ENCODE measurements around the gene UIMC1. TPM values are rescaled to one million over a fixed set of nuclear protein-coding genes. Genes with fewer than 3 reads are reported as not detected.

The UIMC1 gene
- total and polyA plus RNA-seq, 2 donors from 2014 or later: 16.2 to 37.9 TPM

- Histone ChIP-seq H3K27me3 (ENCODE audit: control insufficient read depth, insufficient read depth, low read length) (no peaks in the 10 kb centered on the region), H3K9ac (ENCODE audit: low read length in 3 of 3) (no peak overlapping the region), H3K27ac (ENCODE audit: low read depth in 2 of 2, low read length in 2 of 2) (no peak overlapping the region), H3K36me3 (ENCODE audit: control insufficient read depth in 2 of 3, insufficient read depth in 3 of 3, low read length in 3 of 3) (peaks cover 0 to 2% (median 0%) of the 10 kb centered on the region in 3 donors), H3K9me3 (ENCODE audit: control insufficient read depth in 2 of 3, insufficient read depth in 1 of 3, low read length in 3 of 3) (no peaks in the 10 kb centered on the region), H3K4me1 (ENCODE audit: control insufficient read depth in 2 of 3, insufficient read depth in 2 of 3, low read depth in 1 of 3, low read length in 3 of 3) (no peaks in the 10 kb centered on the region), H3K4me3 (ENCODE audit: low read length in 3 of 3) (no peak overlapping the region)
- FAIRE-seq (no peak), DNase-seq (no peak)
- no peak for TF ChIP-seq CTCF (IDR thresholded peaks at IDR 0.05; ENCODE audit: borderline replicate concordance, extremely low read depth, insufficient read depth)
- intact Hi-C loops (cut with DNase I): no loop called here
Measured at GRCh38 chr5:176921714-176922113, 84.9 kb downstream of the UIMC1 start.

GRCh38 chr5:176918613-176919012, 88.0 kb downstream of the UIMC1 start:
- no peak overlapping the region for H3K9ac ChIP-seq (ENCODE audit: low read length in 3 of 3)
- no peak for DNase-seq
- TF ChIP-seq CTCF (IDR thresholded peaks at IDR 0.05; ENCODE audit: borderline replicate concordance, extremely low read depth, insufficient read depth): no peak
- intact Hi-C loops (cut with DNase I): no loop called here
- no peaks in the 10 kb centered on the region for H3K4me1 ChIP-seq (ENCODE audit: control insufficient read depth in 2 of 3, insufficient read depth in 2 of 3, low read depth in 1 of 3, low read length in 3 of 3)
- no peaks in the 10 kb centered on the region for H3K27me3 ChIP-seq (ENCODE audit: control insufficient read depth, insufficient read depth, low read length)
- peaks cover 0 to 6% (median 2%) of the 10 kb centered on the region in 3 donors for H3K36me3 ChIP-seq (ENCODE audit: control insufficient read depth in 2 of 3, insufficient read depth in 3 of 3, low read length in 3 of 3)
- H3K27ac ChIP-seq (ENCODE audit: low read depth in 2 of 2, low read length in 2 of 2): no peak overlapping the region
- no peaks in the 10 kb centered on the region for H3K9me3 ChIP-seq (ENCODE audit: control insufficient read depth in 2 of 3, insufficient read depth in 1 of 3, low read length in 3 of 3)
- no peak for FAIRE-seq
- no peak overlapping the region for H3K4me3 ChIP-seq (ENCODE audit: low read length in 3 of 3)

GRCh38 chr5:176916337-176916736, 90.2 kb downstream of the UIMC1 start:
- intact Hi-C loops (cut with DNase I): no loop called here
- H3K9ac ChIP-seq (ENCODE audit: low read length in 3 of 3): no peak overlapping the region

More at GRCh38 chr5:176916337-176916736, 90.2 kb downstream of the UIMC1 start:
- TF ChIP-seq CTCF (IDR thresholded peaks at IDR 0.05; ENCODE audit: borderline replicate concordance, extremely low read depth, insufficient read depth): no peak
- DNase-seq (no peak), FAIRE-seq (no peak)
- Histone ChIP-seq H3K36me3 (ENCODE audit: control insufficient read depth in 2 of 3, insufficient read depth in 3 of 3, low read length in 3 of 3) (peaks cover 0 to 12% (median 0%) of the 10 kb centered on the region in 3 donors), H3K27me3 (ENCODE audit: control insufficient read depth, insufficient read depth, low read length) (no peaks in the 10 kb centered on the region), H3K27ac (ENCODE audit: low read depth in 2 of 2, low read length in 2 of 2) (no peak overlapping the region), H3K9me3 (ENCODE audit: control insufficient read depth in 2 of 3, insufficient read depth in 1 of 3, low read length in 3 of 3) (no peaks in the 10 kb centered on the region), H3K4me1 (ENCODE audit: control insufficient read depth in 2 of 3, insufficient read depth in 2 of 3, low read depth in 1 of 3, low read length in 3 of 3) (no peaks in the 10 kb centered on the region), H3K4me3 (ENCODE audit: low read length in 3 of 3) (no peak overlapping the region)
